ENCODE results near the gene RNF115. TPM values are rescaled to one million over a fixed set of nuclear protein-coding genes. Genes with fewer than 3 reads are reported as not detected.

Gene RNF115
- polyA plus RNA-seq, 1 experiment: 32.9 TPM

- ChIA-PET CTCF (no interaction called here), POLR2A (no interaction called here)
Measured at GRCh38 chr1:145695821-145696629, 127.9 kb downstream of the RNF115 start.

GRCh38 chr1:145692785-145693443 is 131.0 kb downstream of the RNF115 start:
- H3K4me3 ChIP-seq (ENCODE audit: low read depth, low read length): no peak overlapping the region
- H3K27me3 ChIP-seq (ENCODE audit: control insufficient read depth, insufficient read depth, low read length): no peaks in the 10 kb centered on the region
- ChIA-PET CTCF (no interaction called here), POLR2A (no interaction called here)
- no peak for TF ChIP-seq CTCF (IDR thresholded peaks at IDR 0.05; ENCODE audit: low read depth, low read length)
- H3K9me3 ChIP-seq (ENCODE audit: control insufficient read depth, insufficient read depth, low read length): no peaks in the 10 kb centered on the region; the same call in 1 of the 2 replicates
- no peak for DNase-seq (ENCODE audit: low read depth, low spot score)
- H3K27ac ChIP-seq (ENCODE audit: low read depth, low read length): no peak overlapping the region

More at GRCh38 chr1:145695821-145696629, 127.9 kb downstream of the RNF115 start:
- no peaks in the 10 kb centered on the region for H3K27me3 ChIP-seq (ENCODE audit: control insufficient read depth, insufficient read depth, low read length)
- H3K27ac ChIP-seq (ENCODE audit: low read depth, low read length): no peak overlapping the region
- H3K4me3 ChIP-seq (ENCODE audit: low read depth, low read length): no peak overlapping the region
- TF ChIP-seq CTCF (IDR thresholded peaks at IDR 0.05; ENCODE audit: low read depth, low read length): no peak
- H3K9me3 ChIP-seq (ENCODE audit: control insufficient read depth, insufficient read depth, low read length): no peaks in the 10 kb centered on the region; the same call in 1 of the 2 replicates
- no peak for DNase-seq (ENCODE audit: low read depth, low spot score)

DNA sequence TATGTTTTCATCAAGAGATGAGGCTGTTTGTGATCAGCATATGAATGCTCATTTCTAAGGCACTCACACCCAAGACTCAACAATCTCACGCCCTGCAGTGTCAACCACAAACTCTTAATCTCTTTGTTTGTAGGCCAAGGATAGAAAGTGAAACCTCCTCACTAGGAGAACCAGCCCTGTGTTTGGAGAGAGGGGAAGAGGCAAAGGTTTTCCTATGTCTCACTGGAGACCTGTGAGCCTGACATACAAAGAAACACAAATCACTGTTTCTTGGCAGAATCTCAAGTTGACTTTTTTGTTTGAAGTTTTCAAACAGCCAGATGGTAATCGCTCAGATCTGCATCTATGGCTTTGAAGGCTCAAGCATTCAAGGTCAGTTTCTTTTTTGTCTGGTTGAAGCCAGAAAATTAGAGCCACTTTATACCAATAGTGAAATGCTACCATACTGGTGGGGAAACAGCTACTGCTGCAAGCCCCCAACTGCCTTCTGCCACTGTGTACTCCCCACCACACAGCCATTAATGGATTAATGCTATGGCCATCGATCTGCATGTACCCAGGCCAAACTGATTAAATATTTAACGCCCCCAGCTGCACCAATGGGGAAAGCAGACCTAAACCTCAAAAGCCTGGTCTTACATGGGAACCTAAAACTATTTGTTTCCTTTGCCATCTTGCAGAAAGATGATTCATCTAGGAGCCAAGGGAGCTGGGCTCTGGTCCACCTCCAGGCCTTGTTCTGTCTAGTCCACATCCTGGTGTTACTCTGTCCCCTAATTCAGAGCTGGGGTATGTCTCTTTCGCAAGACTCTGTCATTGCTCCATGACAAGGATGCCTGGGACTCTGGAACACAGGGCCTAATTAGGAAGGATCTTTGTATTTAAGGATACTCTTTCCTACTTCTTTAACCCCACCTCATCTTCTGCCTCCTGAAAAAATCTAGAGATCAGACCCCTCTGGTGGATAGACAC is 133.0 kb downstream of the RNF115 start:
- H3K27ac ChIP-seq (ENCODE audit: low read depth, low read length): peak overlapping the region; percentile 73
- ChIA-PET CTCF (interaction anchor here (1.4 kb wide), 1 partner anchor 31 kb away, joined by 9 read pairs; no protein-coding TSS in a partner anchor), POLR2A (no interaction called here)
- DNase-seq (ENCODE audit: low read depth, low spot score): peak; percentile 41
- TF ChIP-seq CTCF (IDR thresholded peaks at IDR 0.05; ENCODE audit: low read depth, low read length): no peak
- H3K9me3 ChIP-seq (ENCODE audit: control insufficient read depth, insufficient read depth, low read length): no peaks in the 10 kb centered on the region; the same call in 1 of the 2 replicates
- H3K27me3 ChIP-seq (ENCODE audit: control insufficient read depth, insufficient read depth, low read length): no peaks in the 10 kb centered on the region
- no peak overlapping the region for H3K4me3 ChIP-seq (ENCODE audit: low read depth, low read length)

DNA sequence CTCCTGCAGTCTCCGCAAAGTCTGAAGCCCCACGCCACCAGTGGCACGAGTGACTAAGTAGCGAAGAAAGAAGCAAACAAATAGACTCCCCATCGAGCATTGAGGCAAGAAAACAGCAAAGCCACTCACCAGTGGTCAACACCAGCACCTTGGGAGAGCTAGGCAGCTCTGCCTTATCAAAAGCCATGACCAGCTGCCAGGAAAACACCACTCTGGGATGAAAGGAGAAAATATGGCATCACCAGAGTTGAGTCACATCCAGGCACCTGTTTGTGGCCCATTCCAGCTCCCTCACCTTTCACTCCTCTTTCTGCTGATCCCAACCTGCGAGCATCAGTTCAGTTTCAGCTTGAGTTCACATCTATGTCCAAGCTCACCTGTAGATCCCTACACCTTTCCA is 134.0 kb downstream of the RNF115 start:
- H3K27me3 ChIP-seq (ENCODE audit: control insufficient read depth, insufficient read depth, low read length): no peaks in the 10 kb centered on the region
- no peak for TF ChIP-seq CTCF (IDR thresholded peaks at IDR 0.05; ENCODE audit: low read depth, low read length)
- POLR2A ChIA-PET: no interaction called here

More for the DNA sequence above, 134.0 kb downstream of the RNF115 start:
- no peak overlapping the region for H3K27ac ChIP-seq (ENCODE audit: low read depth, low read length)
- no peak for DNase-seq (ENCODE audit: low read depth, low spot score)
- no peaks in the 10 kb centered on the region; the same call in 1 of the 2 replicates for H3K9me3 ChIP-seq (ENCODE audit: control insufficient read depth, insufficient read depth, low read length)
- CTCF ChIA-PET: no interaction called here
- H3K4me3 ChIP-seq (ENCODE audit: low read depth, low read length): no peak overlapping the region
